OCI-M2 (cell line): Measurements from ENCODE around the gene CEP44.
A peak's percentile ranks its signal among the peaks of the same experiment; 100 is the strongest.
"Not testable (repeated sequence)": the region's sequence is repeated elsewhere in the genome, so short reads cannot be mapped to it uniquely, and the experiment has no call there.

Experiments used
- DNase-seq: peaks from one replicate; lab custom pipeline; 2025; ENCODE audit not compliant: unreplicated experiment; lab: John Stamatoyannopoulos, UW

CEP44 gene

GRCh38 chr4:174283507-174284471 is at the start of gene CEP44, which contains the start of gene FBXO8:
TSS of gene CEP44 (plus strand) at chr4:174283911. CDS start at chr4:174299122, 15,211 bp downstream.
TSS of gene FBXO8 (minus strand) at chr4:174283667. CDS start at chr4:174263092, 20,575 bp downstream.
- peak; percentile 28 for DNase-seq

- no peak for DNase-seq
These were observed 47.4 kb upstream of the CEP44 start for GRCh38 chr4:174236359-174236758.

DNA sequence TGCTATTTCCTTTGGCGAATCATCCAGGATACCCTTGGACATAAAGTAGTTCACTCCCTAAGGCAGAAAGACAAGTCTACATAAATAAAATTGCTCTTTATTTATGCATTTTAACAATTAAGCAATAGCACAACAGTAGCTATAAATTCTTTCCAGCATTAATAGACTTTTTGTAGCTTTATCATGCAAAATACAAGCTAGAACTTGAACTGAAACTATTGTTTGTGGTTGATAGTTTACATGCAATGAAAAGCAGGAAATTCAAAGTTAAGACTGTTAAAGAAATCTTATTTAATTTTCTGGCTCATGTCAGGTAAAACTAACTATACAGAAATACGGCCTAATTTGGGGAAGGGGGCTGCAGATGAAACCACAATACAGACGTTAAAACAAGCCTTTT is 42.5 kb upstream of the CEP44 start:
- no peak for DNase-seq

- no peak for DNase-seq
These were observed 39.3 kb upstream of the CEP44 start for GRCh38 chr4:174244441-174244840.

DNA sequence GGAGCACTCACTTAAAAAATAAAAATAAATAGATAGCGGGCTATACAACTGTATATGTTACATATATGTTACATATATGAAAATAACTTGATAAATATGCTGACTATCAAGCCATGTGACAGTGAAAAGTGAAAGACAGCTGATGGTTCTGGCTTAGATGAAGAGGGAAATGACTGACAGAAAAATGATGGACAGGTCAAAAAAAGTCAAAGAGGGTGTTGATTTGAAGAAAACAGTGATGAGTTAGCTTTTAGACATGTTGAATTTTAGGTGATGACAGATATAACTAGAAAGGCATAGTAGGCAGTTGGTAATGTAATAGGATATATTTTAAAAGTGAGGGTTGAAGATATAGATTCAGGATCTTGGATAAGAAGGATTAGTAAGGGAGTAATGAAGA is 38.0 kb upstream of the CEP44 start:
- no peak for DNase-seq

DNA sequence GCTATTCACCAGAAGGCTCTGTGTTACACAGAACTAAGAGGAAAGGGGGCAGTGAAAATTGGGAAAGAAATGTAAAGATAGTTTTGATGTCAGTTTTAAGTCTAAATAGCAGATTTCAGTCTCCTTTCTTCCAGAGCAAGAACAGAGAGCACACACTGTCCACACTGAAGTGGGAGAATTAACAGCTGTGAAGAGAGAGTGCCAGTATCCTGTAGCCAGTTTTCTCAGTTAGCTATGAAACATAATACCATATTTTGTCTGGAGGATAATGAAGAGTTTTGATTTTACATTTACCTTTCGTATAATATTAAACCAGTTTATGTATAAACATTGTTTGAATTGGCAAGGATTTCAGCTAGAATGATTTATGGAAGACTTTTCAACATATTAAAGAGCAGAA is 35.3 kb upstream of the CEP44 start:
- DNase-seq: no peak

GRCh38 chr4:174252412-174252811 is 31.3 kb upstream of the CEP44 start:
- no peak for DNase-seq

DNA sequence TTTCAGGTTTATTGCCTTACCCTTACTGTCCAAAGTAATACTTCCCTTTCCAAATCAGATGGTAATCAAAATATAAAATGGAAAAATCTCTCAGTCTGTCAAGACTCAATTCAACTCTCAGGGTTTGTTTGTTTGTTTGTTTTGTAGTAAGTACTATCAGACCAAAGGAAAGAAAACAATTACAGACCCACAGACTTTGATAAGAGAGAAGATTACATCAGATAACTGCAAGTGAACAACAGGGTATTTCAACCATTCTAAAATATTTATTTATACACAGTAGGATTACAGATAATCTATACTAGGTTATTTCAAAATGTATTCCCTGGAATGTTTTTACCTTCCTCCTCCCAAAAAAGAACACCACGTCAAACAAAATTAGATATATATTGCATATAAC is 29.1 kb upstream of the CEP44 start:
- no peak for DNase-seq

- no peak for DNase-seq
These were observed 28.3 kb upstream of the CEP44 start for GRCh38 chr4:174255374-174255773.

GRCh38 chr4:174255786-174256185 is 27.9 kb upstream of the CEP44 start:
- no peak for DNase-seq

DNA sequence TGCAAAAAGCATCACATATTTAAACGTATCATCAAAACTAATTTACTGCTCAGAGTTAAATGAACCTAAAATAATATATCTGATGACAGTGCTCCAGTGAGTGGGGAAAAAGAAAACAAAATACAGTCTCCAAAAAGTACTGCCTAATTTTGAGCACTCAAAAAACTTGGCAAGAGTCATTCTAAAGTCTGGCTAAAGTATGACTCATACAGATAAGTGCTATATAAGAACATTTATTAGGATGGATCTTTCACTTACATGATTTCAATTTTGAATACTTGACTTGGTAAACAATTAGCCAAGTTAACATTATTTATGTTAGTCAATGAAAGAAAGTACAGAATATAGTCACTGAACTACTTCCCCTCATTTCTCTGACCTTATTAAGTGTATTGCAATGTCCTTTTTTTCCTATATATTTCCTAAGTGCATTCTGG is 27.4 kb upstream of the CEP44 start:
- DNase-seq: no peak

DNA sequence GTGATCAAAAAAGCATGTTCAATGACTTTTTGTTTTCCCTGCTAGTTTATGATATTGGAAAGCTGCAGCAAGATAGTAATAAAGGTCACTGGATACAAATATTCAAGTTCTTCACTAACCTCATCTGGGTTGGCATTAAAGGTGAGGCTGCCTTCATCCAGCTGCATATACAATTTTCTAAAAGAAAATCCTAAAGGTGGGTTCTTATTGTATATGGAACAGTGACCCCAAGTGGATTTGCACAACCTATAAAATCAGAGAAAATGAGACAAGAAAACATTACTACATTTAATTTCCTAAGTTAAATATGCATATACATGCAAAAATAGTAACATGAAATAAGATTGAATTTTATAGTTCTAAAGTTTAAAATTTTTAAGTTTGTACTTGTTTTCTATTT is 24.1 kb upstream of the CEP44 start:
- DNase-seq: no peak

GRCh38 chr4:174260099-174260498 is 23.6 kb upstream of the CEP44 start:
- no peak for DNase-seq

DNA sequence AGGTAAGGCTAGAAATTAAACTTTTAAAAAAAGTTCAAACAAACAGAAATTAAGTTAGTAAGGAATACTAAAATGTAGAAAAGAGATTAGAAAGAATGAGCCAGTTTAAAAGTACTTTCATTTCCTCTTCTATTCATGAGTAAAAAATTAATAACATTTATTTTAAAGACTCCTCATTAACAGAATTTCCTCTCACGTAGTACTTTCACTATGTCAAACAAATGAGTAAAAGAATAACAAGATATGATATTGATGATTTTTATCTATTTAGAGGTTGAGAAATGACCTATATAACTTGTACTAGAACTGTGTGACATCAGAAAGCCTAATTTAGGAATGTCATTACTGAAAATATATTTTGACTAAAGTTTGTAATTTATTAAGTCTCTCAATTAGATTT is 22.3 kb upstream of the CEP44 start:
- DNase-seq: not testable (repeated sequence)

DNA sequence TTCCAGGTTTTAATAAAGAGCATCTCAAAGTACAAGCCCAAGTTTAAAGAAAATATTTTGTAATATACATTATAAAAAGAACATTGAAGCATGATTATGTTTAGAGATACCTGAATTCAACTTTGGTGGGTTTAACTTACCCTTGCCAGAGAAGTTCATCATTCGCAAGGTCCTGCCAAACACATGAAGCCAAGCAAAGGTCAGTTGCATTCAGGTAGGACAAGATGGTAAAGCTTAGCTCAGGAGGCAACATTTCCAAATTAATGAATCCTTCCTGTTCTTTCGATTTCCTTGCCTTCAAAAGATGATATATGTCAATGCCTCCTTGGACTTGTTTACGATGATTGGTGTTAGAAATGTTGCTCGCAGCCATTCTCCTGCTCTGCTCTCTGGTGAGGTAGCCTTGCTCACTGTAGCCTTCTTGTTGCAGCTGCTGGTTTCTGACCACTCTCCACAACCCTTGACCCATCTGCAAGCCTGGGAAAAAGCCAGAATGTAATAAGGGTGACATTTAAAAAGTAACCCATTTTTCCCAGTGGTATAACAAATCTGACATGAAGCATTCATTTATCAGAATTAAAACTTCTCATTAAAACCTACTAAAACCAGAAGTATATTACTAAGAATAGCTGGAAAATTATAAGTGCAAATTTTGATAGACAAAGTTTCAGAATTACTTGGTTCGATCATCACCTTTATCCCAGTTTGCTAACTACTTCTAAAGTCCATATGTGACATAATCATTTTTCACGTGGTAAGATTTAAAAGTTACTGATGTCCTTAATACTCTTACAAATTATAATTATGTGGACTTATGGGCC is 20.9 kb upstream of the CEP44 start:
- DNase-seq: no peak

DNA sequence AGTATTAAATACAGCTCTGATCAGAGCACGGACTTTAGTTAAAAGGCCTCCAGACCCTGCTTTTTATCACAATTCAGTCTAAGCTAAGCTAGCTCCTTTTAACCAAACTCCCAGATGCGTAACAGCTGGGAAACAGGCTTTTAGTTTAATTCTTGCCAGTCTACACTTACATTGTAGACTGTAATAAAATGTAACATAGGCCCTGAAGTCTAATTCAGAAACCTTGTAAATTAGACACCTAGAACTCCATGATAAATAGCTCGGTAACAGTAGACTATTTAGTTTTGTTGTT is 20.3 kb upstream of the CEP44 start:
- no peak for DNase-seq

DNA sequence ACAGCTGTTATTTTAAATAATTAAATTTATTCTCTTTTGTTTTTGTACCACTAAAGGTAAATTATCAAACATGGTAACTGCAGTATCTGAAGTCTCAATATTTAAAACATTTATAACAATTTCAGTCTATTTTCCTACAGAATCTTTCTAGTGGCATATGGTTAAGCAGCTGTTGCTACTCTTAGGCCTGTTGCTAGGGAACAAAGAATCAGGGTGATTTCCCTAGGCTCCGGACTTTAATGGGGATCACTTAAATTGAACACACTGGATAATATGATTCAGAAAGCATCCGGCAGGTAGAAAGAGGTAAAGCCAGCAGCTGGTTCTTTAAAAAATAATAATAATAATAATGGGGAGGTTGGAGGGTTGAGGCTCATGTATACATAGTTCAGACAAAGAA is 17.8 kb upstream of the CEP44 start:
- no peak for DNase-seq

DNA sequence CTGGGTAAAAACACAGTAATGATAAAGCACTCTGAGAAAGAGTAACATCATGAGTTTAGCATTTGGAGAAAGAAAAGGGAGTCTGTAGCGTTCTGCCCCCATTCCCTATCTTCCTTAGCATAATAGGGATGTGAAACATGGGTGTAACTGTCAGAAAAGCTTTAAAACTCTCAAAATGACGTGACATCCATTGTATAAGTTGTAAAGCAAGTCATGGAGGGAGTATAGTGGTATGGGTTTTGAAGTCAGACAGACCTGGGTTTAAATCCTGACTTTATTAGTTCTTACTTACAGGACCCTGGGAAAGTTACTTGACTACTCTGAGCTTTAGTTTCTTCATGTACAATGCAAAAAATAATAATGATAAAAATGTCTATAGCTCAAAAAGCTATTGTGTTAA is 17.3 kb upstream of the CEP44 start:
- DNase-seq: no peak

- no peak for DNase-seq
These were observed 9.8 kb upstream of the CEP44 start for GRCh38 chr4:174273930-174274329.

GRCh38 chr4:174274436-174274835 is 9.3 kb upstream of the CEP44 start:
- DNase-seq: no peak

DNA sequence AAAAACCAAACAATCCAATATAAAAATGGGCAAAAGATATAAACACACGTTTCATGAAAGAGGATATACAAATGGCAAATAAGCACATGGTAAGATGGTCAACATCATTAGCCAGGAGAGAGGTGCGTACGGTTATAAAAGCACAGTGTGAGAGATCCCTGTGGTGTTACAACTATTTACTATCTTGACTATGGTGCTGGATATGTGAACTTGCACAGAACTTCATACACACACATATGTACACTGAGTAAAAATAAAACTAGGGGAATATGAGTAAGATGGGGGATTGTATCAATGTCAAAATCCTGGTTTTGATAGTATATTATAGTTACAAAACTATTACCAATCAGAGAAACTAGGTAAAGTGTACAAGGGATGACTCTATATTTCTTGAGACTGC is 8.6 kb upstream of the CEP44 start:
- no peak for DNase-seq

DNA sequence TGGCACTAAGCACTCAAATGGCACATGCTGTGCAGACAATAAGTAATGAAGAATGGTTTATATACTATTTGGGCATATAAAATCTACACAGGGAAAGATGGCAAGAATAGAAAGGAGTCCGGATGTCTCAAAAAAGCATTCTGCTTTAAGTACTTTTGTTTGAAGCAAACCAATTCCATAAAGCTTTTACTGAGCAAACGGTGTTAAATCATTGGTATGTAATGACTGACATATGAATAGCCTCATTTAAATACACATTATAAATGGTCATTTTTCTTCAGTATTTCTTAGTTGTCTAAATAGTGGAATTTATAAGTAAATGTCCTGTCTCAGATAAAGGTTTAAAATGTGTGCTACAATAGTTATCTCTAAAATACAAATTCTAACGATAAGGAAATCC is 6.3 kb upstream of the CEP44 start:
- DNase-seq: no peak
